Right lobe of liver (tissue), 4 donors: ENCODE measurements around the gene KCNJ11.

Experiments used
- CTCF ChIP-seq, 4 donors: fragments of 200-600 bp in 3 of 4; fragments of 450-650 bp in 1 of 4; IDR thresholded peaks; one replicate each; pipeline versions ENCODE4 v1.5.1 to v1.8.0; 2016 to 2022; ENCODE audit warnings: antibody characterized with exemption in 4 of 4, mild to moderate bottlenecking in 2 of 4
- POLR2A ChIP-seq: fragments of 450-650 bp; IDR thresholded peaks from one replicate; pipeline ENCODE4 v1.6.1; 2017; ENCODE audit warnings: antibody characterized with exemption, mild to moderate bottlenecking
- donor health status: DM: no; HTN: no; CAD: no.
- donor health status: DM: no; HTN: no; CAD: no.
- donor health status: DM: no; HTN: yes; CAD: no.

GRCh38 chr11:17368551-17368950 is 19.9 kb downstream of the KCNJ11 start:
- TF ChIP-seq CTCF (IDR thresholded peaks at IDR 0.05) = no peak
- no peak for TF ChIP-seq POLR2A
